GM18502 (cell line): Measurements from ENCODE around the gene FGD3.

Experiments
- ATAC-seq: cut with Tn5 transposase; IDR thresholded peaks from one replicate; pipeline ENCODE4 v1.9.1; 2021; ENCODE audit warnings: mild to moderate bottlenecking; ENCODE audit not compliant: unreplicated experiment, poor library complexity

FGD3 gene

GRCh38 chr9:92954049-92954861 is 6.9 kb downstream of the FGD3 start:
- peak; percentile 66 for ATAC-seq

GRCh38 chr9:92954886-92955285 is 7.6 kb downstream of the FGD3 start:
- ATAC-seq, result no peak

DNA sequence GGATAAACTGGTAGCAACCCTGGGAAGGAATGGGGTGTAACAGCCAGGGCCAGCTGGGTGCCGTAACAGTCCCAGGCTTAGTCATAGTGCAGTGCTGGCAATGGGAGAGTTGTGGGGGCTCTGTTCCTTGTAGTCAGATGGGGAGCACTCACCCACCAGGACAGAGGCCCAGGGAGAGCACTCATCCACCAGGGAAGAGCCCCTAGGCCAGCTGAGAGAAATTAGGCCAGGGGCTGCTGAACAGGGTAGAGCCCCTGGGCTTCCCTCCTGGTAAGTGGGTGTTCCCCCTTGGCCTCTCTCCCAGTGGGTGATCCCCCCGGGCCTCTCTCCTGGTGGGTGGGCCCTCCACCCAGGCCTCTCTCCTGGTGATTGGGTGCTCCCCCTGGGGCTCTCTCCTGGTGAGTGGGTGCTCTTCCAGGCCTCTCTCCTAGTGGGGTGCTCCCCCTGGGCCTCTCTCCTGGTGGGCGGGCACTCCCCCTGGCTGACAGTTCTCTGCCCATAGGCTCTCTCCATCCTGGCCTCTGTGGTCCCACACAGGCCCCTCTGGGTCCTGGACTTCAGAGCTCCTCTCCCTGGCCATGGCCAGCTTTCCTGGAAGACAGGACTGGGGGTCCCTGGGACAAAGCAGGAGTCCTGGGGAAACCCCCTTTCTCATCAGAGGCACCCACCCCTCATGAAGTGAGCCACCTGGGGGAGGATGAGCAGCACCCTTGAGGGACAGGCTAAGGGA is 13.4 kb downstream of the FGD3 start:
- no peak for ATAC-seq

- ATAC-seq, result no peak
These were observed 14.4 kb downstream of the FGD3 start for GRCh38 chr9:92961627-92962302.

- ATAC-seq, result no peak
These were observed 15.0 kb downstream of the FGD3 start for GRCh38 chr9:92962303-92962649.

DNA sequence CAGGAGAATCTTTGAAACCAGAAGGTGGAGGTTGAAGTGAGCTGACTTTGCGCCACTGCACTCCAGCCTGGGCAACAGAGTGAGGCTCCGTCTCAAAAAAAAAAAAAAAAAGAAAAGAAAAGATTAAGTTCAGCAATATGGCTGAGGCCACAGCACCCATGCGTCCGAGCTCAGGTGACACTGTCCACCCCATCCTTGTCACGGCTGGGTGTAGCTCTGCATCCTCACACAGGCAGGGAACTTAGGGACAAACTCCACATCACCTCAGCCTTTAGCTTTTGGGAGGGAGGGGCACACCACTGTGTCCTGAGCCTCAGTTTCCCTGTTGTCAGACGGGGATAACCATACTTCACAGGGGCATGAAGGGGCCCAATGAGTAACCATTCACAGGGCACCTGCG is 15.5 kb downstream of the FGD3 start:
- no peak for ATAC-seq

DNA sequence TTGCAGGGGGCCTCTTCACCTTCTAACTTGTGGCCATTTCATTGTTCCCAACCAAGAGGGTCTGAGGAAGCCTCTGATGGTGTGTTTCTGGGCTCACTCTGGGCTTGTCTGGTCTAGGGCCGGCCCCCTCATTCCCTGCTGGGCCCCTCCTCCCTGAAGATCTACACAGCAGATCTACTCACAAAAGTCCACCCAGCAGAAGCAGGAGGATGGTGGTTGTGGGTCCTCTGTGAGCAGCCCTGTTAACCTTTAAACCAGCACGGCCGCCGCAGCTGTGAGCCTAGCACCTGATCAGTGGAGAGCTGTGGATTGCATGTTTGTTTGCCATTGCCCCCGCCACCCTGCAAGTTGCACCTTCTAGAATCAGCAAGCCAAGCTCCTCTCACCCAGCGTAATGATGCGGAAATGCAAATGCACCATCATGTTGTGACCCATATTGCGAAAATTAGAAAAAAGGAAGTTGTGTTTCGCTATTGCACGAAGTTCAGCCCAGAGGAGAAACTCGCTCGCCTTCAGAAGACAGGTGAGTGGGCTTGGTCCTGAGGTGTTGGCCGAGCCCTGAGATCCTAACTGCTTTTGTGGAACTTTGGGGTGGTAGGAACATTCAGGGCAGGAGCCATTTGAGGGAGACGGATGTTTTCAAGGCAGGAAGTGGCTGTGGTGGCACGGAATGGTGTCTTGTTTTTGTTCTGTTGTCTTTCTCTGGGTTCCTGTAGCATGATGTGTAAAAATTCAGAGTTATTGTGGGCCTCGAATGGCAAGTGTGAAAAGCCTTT is 16.7 kb downstream of the FGD3 start:
- peak; percentile 78 for ATAC-seq

GRCh38 chr9:92964607-92965060 is 17.3 kb downstream of the FGD3 start:
- peak; percentile 13 for ATAC-seq

GRCh38 chr9:92965061-92965758 is 17.9 kb downstream of the FGD3 start:
- ATAC-seq, result no peak

DNA sequence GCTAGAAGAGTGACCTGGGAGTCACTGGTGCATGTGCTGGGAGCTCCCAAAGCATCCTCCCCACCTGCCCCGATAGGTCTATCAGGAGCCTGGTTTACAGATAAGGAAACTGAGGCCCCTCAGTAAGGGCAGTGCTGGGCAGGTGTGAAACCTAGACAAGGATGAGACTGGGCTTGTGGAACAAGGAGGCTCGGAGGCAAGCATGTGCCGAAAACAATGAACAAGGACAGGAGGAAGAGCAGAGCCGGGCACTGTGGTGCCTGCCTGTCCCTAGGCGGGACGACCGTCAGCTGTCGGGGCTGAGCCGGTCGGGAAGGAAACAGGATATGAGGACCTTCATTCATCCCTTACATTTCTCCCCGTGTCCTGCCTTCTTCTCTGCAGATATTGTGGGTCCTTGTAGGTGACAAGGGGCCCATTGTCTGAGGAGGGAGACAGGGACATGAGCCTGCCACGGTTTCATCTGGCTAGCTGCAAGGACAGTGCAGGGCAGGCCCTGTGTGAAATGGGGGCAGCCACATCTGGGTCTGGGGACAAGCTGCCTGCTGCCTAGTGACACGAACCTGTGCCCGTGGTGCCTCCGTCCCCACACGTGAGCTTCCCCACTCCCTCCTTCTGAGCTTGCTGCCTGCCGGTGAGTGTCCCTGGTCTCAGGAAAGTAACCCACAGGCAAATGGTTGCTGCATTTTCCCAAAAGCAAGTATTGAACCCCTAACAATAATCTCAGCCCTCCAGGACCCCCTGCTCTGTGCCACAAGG is 18.6 kb downstream of the FGD3 start:
- no peak for ATAC-seq

GRCh38 chr9:92966518-92966800 is 19.1 kb downstream of the FGD3 start:
- ATAC-seq, result no peak

DNA sequence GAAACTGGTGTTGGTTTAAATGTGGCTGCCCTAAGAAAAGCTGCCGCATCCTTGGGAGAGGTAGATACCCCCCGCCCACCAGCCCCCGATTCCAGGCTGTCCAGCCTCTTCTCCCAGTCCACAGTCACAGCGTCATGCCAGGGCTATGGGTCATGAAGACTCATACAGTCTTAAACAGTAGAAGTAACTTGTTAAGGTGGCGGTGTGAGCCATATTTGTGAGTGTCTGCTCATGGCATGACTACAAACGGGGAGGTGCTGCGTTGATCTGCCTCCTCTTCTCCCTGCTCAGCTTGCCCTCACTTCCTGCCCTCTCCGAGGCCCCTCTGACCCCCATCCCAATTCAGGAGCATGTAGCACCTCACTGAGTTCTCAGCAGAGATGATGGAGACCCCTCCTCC is 20.8 kb downstream of the FGD3 start:
- no peak for ATAC-seq

GRCh38 chr9:92969516-92970466 is 22.5 kb downstream of the FGD3 start:
- ATAC-seq, result no peak

GRCh38 chr9:92970467-92970923 is 23.2 kb downstream of the FGD3 start:
- no peak for ATAC-seq

GRCh38 chr9:92971121-92971520 is 23.8 kb downstream of the FGD3 start:
- no peak for ATAC-seq

DNA sequence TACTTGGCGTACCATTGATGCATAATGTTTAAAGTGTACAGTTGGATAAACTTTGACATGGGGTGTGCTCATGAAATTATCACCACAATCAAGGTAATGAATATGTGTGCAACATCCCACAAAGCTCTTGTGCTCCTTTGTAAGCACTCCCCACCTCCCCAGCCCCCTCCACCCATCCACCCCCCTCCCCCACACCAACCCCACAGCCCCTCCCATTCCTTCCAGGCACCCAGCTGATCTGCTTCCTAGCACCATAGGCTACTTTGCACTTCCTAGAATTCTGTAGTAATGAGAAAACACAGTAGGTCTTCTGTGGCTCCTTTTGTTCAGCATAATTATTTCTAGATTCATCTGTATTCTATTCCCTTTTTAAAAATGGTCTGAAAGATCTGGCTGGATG is 24.5 kb downstream of the FGD3 start:
- ATAC-seq, result no peak

DNA sequence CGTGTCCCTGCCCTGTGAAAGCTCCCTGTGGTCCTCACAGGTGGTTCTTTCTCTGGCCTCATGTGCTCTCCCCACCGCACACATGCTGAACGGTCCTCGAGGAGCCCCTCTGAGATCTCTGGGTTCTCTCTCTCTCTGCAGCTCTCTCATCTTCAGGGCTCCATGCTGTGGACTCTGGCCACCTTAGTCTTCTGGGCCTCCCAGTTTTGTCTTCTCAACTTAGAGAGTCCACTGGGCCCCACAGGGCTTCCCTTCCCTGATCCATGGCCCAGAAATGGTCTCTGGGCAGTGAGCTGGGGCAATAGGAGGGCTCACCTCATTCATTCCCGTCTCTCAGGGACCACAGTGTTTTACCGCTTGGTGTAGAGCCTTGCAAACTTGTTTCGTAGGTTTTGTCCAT is 26.4 kb downstream of the FGD3 start:
- no peak for ATAC-seq

DNA sequence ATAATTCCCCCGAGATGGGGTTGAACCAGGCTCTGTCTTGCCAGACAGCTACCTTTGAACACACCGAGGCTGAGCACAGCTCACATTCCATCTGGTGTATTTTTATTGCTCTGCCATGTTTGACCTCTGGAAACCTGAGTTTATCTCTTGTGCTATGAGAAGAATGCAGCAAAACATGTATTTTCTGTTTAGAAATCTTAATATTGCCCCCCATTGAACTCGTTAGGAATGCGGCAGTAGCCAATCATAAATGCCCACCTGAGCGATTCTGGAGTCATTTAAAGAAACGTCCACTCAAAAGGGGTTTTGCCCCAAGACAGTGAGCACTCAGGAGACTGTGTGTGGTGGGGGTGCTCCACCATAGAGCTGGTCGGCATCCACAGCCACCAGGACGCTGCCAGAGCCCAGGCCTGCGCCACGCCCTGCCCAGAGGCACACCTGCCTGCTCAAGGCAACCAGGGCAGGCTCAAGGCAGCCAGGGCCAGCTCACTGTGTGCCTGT is 26.9 kb downstream of the FGD3 start:
- no peak for ATAC-seq
